Measurements from ENCODE around the gene TMEM17. TPM values are rescaled to one million over a fixed set of nuclear protein-coding genes. Genes with fewer than 3 reads are reported as not detected.

Gene TMEM17
- polyA plus RNA-seq, 2 of the 4 experiments (the other 2 are of a cell fraction) = 5.2 to 10.2 TPM

DNA sequence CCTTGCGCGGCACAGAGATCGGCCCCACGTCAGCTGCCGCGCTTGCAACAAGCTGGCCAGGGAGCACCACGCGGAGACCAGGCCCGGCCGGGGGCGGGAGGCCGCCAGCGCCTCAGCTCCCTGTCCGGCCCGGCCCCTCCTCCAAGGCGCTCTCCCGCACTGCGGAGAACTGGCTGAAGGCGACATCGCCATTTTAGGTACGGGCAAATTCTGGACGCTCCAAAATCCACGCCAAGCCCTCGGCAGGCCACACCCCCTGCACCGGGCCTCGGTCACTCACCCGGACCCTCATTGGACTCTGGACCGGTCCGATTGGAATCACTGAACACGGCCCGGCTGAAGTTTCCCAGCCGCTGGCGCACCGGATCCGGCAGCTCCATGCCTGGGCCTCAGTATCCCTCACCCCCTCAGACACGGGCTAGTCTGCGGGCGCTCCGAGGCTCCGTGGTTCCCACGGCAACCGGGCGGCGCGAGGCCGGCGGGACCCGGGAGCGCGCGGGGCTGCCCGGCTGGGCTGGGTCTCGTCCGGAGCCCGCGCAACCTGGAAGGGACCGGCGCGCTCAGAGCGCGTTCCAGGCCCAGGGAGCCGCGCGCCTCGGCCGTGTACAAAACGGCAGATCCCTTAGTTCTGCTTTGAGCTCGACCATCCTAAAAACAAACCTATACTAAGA is at the start of gene TMEM17 (continued):
- 0 out of 2 replicates have a peak, but pooled peaks have one; percentile 11 for TF ChIP-seq MAZ (IDR thresholded peaks at IDR 0.05; ENCODE audit: borderline replicate concordance, low read depth, low read length)
- TF ChIP-seq NFE2L2 (conservative IDR thresholded peaks at IDR 0.05; ENCODE audit: low read length) = no peak
- TF ChIP-seq JUNB (IDR thresholded peaks at IDR 0.05) = no peak
- no peak for TF ChIP-seq FOSL2 (IDR thresholded peaks at IDR 0.05)
- TF ChIP-seq FOSL2 (CRISPR knock-in tag; IDR thresholded peaks at IDR 0.05) = no peak
- 0 out of 2 replicates have a peak, but pooled peaks have one; percentile 17 for TF ChIP-seq RCOR1 (IDR thresholded peaks at IDR 0.05; ENCODE audit: low read depth, low read length)
- TF ChIP-seq ESRRA (IDR thresholded peaks at IDR 0.05; ENCODE audit: borderline replicate concordance, low read length) = 0 out of 2 replicates have a peak, but pooled peaks have one; percentile 60
- TF ChIP-seq RARB (CRISPR knock-in tag; IDR thresholded peaks at IDR 0.05) = no peak
- TF ChIP-seq, protein P1, sequence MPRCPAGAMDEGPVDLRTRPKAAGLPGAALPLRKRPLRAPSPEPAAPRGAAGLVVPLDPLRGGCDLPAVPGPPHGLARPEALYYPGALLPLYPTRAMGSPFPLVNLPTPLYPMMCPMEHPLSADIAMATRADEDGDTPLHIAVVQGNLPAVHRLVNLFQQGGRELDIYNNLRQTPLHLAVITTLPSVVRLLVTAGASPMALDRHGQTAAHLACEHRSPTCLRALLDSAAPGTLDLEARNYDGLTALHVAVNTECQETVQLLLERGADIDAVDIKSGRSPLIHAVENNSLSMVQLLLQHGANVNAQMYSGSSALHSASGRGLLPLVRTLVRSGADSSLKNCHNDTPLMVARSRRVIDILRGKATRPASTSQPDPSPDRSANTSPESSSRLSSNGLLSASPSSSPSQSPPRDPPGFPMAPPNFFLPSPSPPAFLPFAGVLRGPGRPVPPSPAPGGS (IDR thresholded peaks at IDR 0.05) = peak; percentile 83; the same call in 2 of the 3 replicates
- no peak for TF ChIP-seq ZC3H11A (IDR thresholded peaks at IDR 0.05)
- TF ChIP-seq NR3C1 (IDR thresholded peaks at IDR 0.05) = no peak
- TF ChIP-seq CHD4 (IDR thresholded peaks at IDR 0.05; ENCODE audit: borderline replicate concordance) = no peak
- peak; percentile 73; the same call in 1 of the 2 replicates for TF ChIP-seq ZNF302 (CRISPR knock-in tag; IDR thresholded peaks at IDR 0.05)
- 0 out of 2 replicates have a peak, but pooled peaks have one; percentile 5 for TF ChIP-seq HDAC2 (IDR thresholded peaks at IDR 0.05)
- no peak for TF ChIP-seq REST (IDR thresholded peaks at IDR 0.05)
- peak; percentile 34; the same call in 1 of the 2 replicates for TF ChIP-seq GATA3 (IDR thresholded peaks at IDR 0.05; ENCODE audit: borderline replicate concordance)
- TF ChIP-seq EP300 (IDR thresholded peaks at IDR 0.05) = no peak
- TF ChIP-seq CBX2 (IDR thresholded peaks at IDR 0.05; ENCODE audit: borderline replicate concordance, low read depth) = no peak
- peak; percentile 80 for TF ChIP-seq TP53 (CRISPR knock-in tag; IDR thresholded peaks at IDR 0.05)
- peak; percentile 10; the same call in 1 of the 2 replicates for TF ChIP-seq RFX5 (IDR thresholded peaks at IDR 0.05)
- no peak for TF ChIP-seq CTCF (IDR thresholded peaks at IDR 0.05)
- TF ChIP-seq HOXB5 (CRISPR knock-in tag; IDR thresholded peaks at IDR 0.05) = peak; percentile 96
- TF ChIP-seq, protein P2, sequence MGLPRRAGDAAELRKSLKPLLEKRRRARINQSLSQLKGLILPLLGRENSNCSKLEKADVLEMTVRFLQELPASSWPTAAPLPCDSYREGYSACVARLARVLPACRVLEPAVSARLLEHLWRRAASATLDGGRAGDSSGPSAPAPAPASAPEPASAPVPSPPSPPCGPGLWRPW (IDR thresholded peaks at IDR 0.05) = no peak
- TF ChIP-seq, protein P3, sequence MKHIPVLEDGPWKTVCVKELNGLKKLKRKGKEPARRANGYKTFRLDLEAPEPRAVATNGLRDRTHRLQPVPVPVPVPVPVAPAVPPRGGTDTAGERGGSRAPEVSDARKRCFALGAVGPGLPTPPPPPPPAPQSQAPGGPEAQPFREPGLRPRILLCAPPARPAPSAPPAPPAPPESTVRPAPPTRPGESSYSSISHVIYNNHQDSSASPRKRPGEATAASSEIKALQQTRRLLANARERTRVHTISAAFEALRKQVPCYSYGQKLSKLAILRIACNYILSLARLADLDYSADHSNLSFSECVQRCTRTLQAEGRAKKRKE (CRISPR knock-in tag; IDR thresholded peaks at IDR 0.05; ENCODE audit: low read depth) = peak; percentile 97
